GM12891 (cell line): ENCODE measurements around the gene PPARA.
"Not testable (repeated sequence)": the region's sequence is repeated elsewhere in the genome, so short reads cannot be mapped to it uniquely, and the experiment has no call there.

Source experiments
- DNase-seq: peaks from one replicate; pipeline ENCODE4 v3.0.0; 2011; ENCODE audit warnings: low spot score; ENCODE audit not compliant: insufficient read length
- FAIRE-seq: peaks from 2 replicates; lab custom pipeline; 2011; peaks lifted over from hg19 to GRCh38; lab: Jason Lieb, UNC
- PAX5 ChIP-seq: IDR thresholded peaks from 2 replicates; pipeline ENCODE4 v1.6.1; 2011; ENCODE audit warnings: low read length, moderate library complexity, mild to moderate bottlenecking; ENCODE audit not compliant: insufficient read depth, severe bottlenecking
- POLR2A ChIP-seq: IDR thresholded peaks from 2 replicates; pipeline ENCODE4 v1.6.1; 2011; ENCODE audit warnings: low read depth, low read length, control low read depth
- POLR2AphosphoS5 ChIP-seq: IDR thresholded peaks from 2 replicates; pipeline ENCODE4 v1.6.1; 2011; ENCODE audit warnings: low read depth, low read length, control low read depth
- POU2F2 ChIP-seq: IDR thresholded peaks from 2 replicates; pipeline ENCODE4 v1.6.1; 2011; ENCODE audit warnings: low read depth, mild to moderate bottlenecking, control low read depth, low read length, moderate library complexity
- SPI1 ChIP-seq: IDR thresholded peaks from 2 replicates; pipeline ENCODE4 v1.6.1; 2011; ENCODE audit warnings: low read depth, low read length, control low read depth
- TAF1 ChIP-seq: IDR thresholded peaks from 2 replicates; pipeline ENCODE4 v1.6.1; 2011; ENCODE audit warnings: low read depth, low read length, control low read depth

Gene PPARA

GRCh38 chr22:46135611-46136485 is 14.5 kb upstream of the PPARA start:
- FAIRE-seq (peak; percentile 50), DNase-seq (no peak)
- no peak for TF ChIP-seq PAX5
- TF ChIP-seq SPI1 = no peak
- TF ChIP-seq POU2F2 = no peak
- TF ChIP-seq POLR2AphosphoS5 = no peak
- TF ChIP-seq TAF1 = no peak
- TF ChIP-seq POLR2A = no peak

DNA sequence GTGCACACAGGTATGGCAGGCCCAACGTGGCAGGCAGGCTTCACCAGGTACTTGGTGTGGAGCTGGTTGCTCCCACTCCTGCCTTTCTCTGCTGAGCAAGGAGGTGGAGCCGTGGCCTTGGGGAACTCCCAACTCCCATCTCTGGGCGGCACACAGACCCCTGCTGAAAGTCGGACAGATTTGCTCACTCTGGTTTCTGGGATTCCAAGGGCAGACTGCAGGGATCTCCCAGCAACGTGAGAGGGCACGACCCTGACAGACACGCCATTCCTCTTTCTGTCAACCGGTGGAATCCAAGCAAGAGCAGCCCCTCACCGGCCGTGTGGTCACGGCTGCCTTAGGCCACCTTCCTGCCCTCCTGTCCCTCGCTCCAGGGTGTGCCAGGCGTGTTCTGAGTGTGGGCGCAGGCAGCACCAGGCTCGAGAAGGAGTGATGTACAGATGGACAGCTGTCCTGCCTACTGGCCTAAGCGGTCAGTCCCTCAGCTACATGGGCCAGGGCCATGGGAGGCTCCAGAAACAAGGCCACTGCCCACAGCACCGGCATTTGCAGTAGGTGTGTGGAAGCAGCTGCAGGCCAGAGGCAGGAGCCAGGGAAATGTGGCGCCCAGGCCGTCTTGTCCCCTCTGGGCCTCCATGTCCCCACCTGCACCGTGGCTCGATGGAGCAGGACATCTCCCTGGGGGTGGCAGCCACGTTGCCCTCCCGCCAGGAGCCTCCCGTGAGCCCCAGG is 13.7 kb upstream of the PPARA start:
- FAIRE-seq = no peak
- DNase-seq = no peak
- no peak for TF ChIP-seq POLR2AphosphoS5
- no peak for TF ChIP-seq POU2F2
- TF ChIP-seq PAX5 = no peak
- TF ChIP-seq POLR2A = no peak
- TF ChIP-seq SPI1 = no peak
- no peak for TF ChIP-seq TAF1

- DNase-seq (no peak), FAIRE-seq (no peak)
- TF ChIP-seq POLR2AphosphoS5 (no peak), POU2F2 (no peak), PAX5 (no peak), SPI1 (no peak), POLR2A (no peak), TAF1 (no peak)
These were observed 13.0 kb upstream of the PPARA start for GRCh38 chr22:46137218-46137766.

GRCh38 chr22:46138058-46138797 is 12.1 kb upstream of the PPARA start:
- FAIRE-seq (no peak), DNase-seq (no peak)
- TF ChIP-seq POLR2AphosphoS5 (no peak), PAX5 (no peak), TAF1 (no peak), POU2F2 (no peak), SPI1 (no peak), POLR2A (no peak)

DNA sequence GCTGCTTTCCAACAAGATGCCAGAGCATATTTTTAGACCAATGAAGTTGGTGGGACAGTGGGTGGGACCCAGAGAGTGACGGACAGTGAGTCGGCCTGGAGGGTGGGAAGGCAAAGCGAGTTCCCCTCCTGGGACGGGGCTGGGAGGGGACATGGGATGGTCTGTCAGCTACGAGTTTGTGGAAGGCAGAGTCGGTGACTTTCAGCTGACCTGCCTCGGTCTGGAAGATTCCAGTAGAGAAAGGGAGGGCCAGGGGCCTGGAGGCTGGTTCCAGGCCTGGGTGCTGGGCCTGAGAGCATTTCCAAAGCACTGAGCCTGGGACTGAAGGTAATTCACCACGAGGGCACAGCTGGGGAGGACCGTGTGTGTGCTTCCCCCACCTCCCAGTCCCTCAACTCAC is 10.9 kb upstream of the PPARA start:
- FAIRE-seq, DNase-seq: not testable (repeated sequence)

DNA sequence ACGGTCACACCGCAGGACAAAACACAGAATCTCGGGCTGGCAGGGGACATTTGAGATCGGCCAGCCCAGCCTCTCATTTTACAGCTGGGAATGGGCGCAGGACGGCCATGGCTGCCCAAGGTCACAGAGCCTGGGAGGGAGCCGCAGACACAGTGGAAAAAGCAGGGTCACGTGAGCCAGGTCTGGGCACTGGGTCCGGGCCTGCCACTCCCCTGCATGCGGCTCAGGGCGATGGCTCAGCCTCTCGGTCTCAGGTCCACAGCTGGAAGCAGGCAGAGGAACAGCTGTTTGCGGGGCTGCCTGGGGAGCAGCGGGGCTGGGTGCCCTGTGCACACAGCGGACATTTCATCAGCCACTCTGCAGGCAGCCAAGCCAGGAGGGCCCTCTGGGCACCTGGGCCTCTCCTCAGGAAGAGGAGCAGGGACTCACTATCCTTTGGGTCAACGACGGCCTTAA is 10.4 kb upstream of the PPARA start:
- FAIRE-seq = no peak
- no peak for DNase-seq
- TF ChIP-seq POLR2A = no peak
- TF ChIP-seq SPI1 = no peak
- no peak for TF ChIP-seq POLR2AphosphoS5
- no peak for TF ChIP-seq POU2F2
- no peak for TF ChIP-seq TAF1
- no peak for TF ChIP-seq PAX5

DNA sequence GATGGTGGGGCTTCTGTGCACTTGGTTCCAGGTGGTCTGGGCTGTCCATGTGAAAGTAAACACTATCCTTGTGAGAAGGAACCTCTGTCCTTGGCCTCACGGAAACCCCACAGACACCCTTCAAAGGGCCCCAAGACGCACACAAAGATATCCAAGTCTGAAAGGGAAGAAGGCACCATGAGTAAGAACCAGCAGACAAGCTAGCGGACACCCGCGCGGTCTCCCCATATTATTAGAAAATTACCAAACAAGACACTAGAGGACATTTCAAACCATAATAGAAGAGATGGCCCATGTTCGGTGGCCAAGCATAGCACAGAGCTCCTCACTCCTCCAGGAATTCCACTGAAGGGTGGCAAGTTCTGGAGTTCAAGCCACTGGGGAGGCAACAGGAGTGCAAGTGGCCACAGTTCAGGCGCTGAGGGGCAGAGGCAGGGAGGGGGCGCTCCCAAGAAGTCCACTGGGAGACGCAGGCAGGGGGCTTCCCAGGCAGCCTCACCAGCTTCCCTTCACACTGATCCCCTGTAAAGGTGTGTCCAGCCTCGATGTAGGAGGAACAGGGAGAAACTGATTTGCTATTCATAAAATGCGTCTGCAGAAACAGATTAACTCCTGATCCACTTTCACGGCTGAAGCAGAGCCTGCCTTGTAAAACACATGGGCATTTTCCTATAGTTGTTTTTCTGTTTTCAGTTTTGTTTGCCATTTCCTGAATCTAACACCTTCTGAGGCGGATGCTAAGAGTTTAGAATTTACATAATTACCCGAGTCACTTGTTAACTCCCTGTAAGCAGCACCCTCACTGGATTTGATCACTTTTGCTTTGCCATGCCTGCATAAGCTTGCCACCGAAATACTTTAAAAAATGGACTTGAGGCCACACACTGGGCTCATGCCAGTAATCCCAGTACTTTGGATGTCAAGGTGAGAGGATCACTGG is 9.1 kb upstream of the PPARA start:
- FAIRE-seq (no peak), DNase-seq (no peak)
- TF ChIP-seq POU2F2 (no peak), PAX5 (no peak), SPI1 (no peak)

DNA sequence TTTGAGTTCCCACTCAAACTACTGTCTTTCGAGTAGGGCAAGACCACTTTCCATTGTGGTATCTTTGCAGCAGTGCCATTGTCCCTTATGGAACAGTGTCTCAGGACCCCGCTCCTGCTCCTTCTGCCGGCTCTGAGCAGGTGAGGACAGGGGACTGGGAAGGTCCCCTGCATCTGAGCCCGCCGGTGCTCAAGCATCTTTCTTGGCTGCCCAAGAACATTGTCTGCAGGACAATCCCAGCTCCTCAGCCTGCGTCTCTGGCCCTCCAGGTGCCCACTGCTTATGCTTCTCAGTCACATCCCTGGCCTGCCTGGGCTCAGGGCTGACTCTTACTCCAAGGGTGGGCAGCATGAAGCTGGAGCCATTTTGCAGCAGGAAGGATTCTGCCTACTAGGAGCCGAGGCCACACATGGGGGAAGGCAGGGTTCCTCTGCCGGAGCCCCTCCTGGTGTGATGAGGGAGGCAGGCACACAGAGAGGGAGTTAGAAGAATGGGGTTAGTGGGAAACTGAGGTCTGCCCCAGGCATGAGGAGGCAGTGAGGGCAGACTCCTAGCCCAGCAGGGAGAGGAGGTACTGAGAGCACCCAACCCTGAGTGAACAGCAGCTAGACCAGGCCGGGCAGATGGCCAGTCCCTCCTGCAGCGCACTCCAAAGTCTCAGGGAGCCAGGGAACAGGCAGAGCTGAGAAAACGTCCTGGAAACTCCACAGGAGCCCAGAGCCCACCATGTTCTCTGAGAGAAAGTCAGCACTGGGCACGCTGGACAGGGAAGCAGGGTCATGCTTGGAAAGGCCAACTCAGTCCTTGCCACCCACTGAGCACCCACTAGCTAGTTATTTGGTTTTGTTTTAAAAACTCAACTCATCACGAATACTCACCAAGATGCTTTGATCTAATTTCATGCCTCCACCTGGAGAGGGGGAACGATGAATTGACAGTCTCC is 7.5 kb upstream of the PPARA start:
- FAIRE-seq = no peak
- DNase-seq = no peak

More for the DNA sequence above, 7.5 kb upstream of the PPARA start:
- TF ChIP-seq TAF1 (no peak), SPI1 (no peak), POU2F2 (no peak), PAX5 (no peak), POLR2A (no peak), POLR2AphosphoS5 (no peak)
